Neural progenitor cell (in vitro differentiated cells): Measurements from ENCODE around the gene HDAC11. TPM values are rescaled to one million over a fixed set of nuclear protein-coding genes. Genes with fewer than 3 reads are reported as not detected.

Source experiments
- DNase-seq: peaks from one replicate; pipeline ENCODE4 v3.0.0-alpha.2; 2016; ENCODE audit warnings: low spot score
- H2AFZ ChIP-seq: fragments of 200-600 bp; sonication (generic); replicated peaks from 2 replicates; pipeline ENCODE4 v1.6.1; 2016; ENCODE audit warnings: antibody characterized with exemption
- H3F3A ChIP-seq: fragments of 200-600 bp; sonication (generic); 2 replicates; pipeline ENCODE4 v1.6.1; 2016; ENCODE audit warnings: antibody characterized with exemption, low read depth
- H3K27ac ChIP-seq: fragments of 200-600 bp; sonication (generic); 2 replicates; pipeline ENCODE4 v1.5.1; 2016; ENCODE audit warnings: mild to moderate bottlenecking
- H3K27me3 ChIP-seq: fragments of 200-600 bp; sonication (generic); 2 replicates; pipeline ENCODE4 v1.6.1; 2016; ENCODE audit warnings: mild to moderate bottlenecking, moderate library complexity
- H3K36me3 ChIP-seq: fragments of 200-600 bp; sonication (generic); 2 replicates; pipeline ENCODE4 v1.5.1; 2016
- H3K4me1 ChIP-seq: fragments of 200-600 bp; sonication (generic); 2 replicates; pipeline ENCODE4 v1.6.1; 2016; ENCODE audit warnings: mixed run types
- H3K4me2 ChIP-seq: fragments of 200-600 bp; sonication (generic); 2 replicates; pipeline ENCODE4 v1.6.1; 2016
- H3K4me3 ChIP-seq: fragments of 200-600 bp; sonication (generic); 2 replicates; pipeline ENCODE4 v1.5.1; 2016
- H3K79me2 ChIP-seq: fragments of 200-600 bp; sonication (generic); 2 replicates; pipeline ENCODE4 v1.6.1; 2016; ENCODE audit warnings: low read depth
- H3K9ac ChIP-seq: fragments of 200-600 bp; sonication (generic); 2 replicates; pipeline ENCODE4 v1.6.1; 2016
- H3K9me3 ChIP-seq: fragments of 200-600 bp; sonication (generic); 2 replicates; pipeline ENCODE4 v1.5.1; 2016; ENCODE audit warnings: low read depth
- H4K20me1 ChIP-seq: fragments of 200-600 bp; sonication (generic); 2 replicates; pipeline ENCODE4 v1.6.1; 2016; ENCODE audit warnings: low read depth
- H3K27ac Mint-ChIP-seq: 3 replicates; pipeline ENCODE4 v1.8.0; 2021; ENCODE audit warnings: mixed read lengths
- H3K27me3 Mint-ChIP-seq: 2 replicates; pipeline ENCODE4 v1.8.0; 2022; ENCODE audit warnings: low read depth, mild to moderate bottlenecking, inconsistent platforms, moderate library complexity, mixed read lengths; ENCODE audit not compliant: insufficient read depth
- H3K36me3 Mint-ChIP-seq: 3 replicates; pipeline ENCODE4 v1.8.0; 2021; ENCODE audit warnings: mixed read lengths
- H3K4me1 Mint-ChIP-seq: 3 replicates; pipeline ENCODE4 v1.8.0; 2021; ENCODE audit warnings: mixed read lengths
- H3K4me3 Mint-ChIP-seq: 3 replicates; pipeline ENCODE4 v1.8.0; 2021; ENCODE audit warnings: mild to moderate bottlenecking, moderate library complexity, mixed read lengths
- H3K9me3 Mint-ChIP-seq: 3 replicates; pipeline ENCODE4 v1.8.0; 2020; ENCODE audit warnings: mixed read lengths
- EZH2 ChIP-seq: fragments of 200-600 bp; sonication (generic); IDR thresholded peaks from 2 replicates; pipeline ENCODE4 v1.6.1; 2017; ENCODE audit warnings: antibody characterized with exemption, mild to moderate bottlenecking, moderate library complexity
- EZH2phosphoT487 ChIP-seq: fragments of 200-600 bp; sonication (generic); IDR thresholded peaks from 2 replicates; pipeline ENCODE4 v1.6.1; 2017; ENCODE audit warnings: antibody characterized with exemption
- total RNA-seq: library from RNA; depleted of rRNA; stranded (reverse); fragments of >200 nt; gene quantifications from 2 replicates; pipeline ENCODE4 v1.2.3, GENCODE V29; 2015; ENCODE audit warnings: low replicate concordance
- TF ChIP-seq, protein P1 (sequence below): fragments of 200-600 bp; sonication (generic); IDR thresholded peaks from 2 replicates; pipeline ENCODE4 v1.5.1; 2017; ENCODE audit warnings: antibody characterized with exemption, mild to moderate bottlenecking

The HDAC11 gene
- total RNA-seq, 1 donor from 2014 or later: 4.8 TPM

DNA sequence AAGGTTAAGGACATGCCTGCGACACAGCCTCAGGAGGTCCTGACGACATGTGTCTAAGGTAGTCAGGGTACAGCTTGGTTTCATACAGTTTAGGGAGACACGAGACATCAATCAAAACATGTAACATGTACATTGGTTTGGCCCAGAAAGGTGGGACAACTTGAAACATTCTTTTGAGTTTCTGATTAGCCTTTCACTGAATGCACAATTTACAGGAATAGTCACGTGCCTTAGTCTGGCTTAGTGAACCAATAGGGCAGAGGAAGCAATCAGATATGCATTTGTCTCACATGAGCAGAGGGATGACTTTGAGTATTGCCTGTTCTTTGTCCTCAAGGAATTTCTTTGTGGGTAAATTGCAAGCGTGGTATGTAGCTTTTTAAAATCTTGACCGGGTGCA is 24.5 kb upstream of the HDAC11 start:
- no peaks in the 10 kb centered on the region for H3K79me2 ChIP-seq
- peaks cover 6% of the 10 kb centered on the region for H3K4me1 ChIP-seq
- H3K36me3 ChIP-seq: no peaks in the 10 kb centered on the region
- TF ChIP-seq EZH2phosphoT487 (no peak), EZH2 (no peak)
- TF ChIP-seq, protein P1, sequence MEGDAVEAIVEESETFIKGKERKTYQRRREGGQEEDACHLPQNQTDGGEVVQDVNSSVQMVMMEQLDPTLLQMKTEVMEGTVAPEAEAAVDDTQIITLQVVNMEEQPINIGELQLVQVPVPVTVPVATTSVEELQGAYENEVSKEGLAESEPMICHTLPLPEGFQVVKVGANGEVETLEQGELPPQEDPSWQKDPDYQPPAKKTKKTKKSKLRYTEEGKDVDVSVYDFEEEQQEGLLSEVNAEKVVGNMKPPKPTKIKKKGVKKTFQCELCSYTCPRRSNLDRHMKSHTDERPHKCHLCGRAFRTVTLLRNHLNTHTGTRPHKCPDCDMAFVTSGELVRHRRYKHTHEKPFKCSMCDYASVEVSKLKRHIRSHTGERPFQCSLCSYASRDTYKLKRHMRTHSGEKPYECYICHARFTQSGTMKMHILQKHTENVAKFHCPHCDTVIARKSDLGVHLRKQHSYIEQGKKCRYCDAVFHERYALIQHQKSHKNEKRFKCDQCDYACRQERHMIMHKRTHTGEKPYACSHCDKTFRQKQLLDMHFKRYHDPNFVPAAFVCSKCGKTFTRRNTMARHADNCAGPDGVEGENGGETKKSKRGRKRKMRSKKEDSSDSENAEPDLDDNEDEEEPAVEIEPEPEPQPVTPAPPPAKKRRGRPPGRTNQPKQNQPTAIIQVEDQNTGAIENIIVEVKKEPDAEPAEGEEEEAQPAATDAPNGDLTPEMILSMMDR: no peak
- H4K20me1 ChIP-seq: no peaks in the 10 kb centered on the region
- H3K27me3 ChIP-seq: no peaks in the 10 kb centered on the region
- no peaks in the 10 kb centered on the region for H3K9me3 ChIP-seq
- Mint-ChIP-seq H3K27ac (peak overlapping the region; percentile 73), H3K4me1 (peaks cover 27% of the 10 kb centered on the region), H3K36me3 (no peaks in the 10 kb centered on the region), H3K27me3 (peaks cover 4% of the 10 kb centered on the region), H3K4me3 (no peak overlapping the region), H3K9me3 (no peaks in the 10 kb centered on the region)
- peaks cover 16% of the 10 kb centered on the region for H3F3A ChIP-seq
- H3K4me3 ChIP-seq: no peak overlapping the region
- no peak overlapping the region for H2AFZ ChIP-seq
- no peak overlapping the region for H3K9ac ChIP-seq
- H3K27ac ChIP-seq: no peak overlapping the region
- no peak overlapping the region for H3K4me2 ChIP-seq
- DNase-seq: no peak

DNA sequence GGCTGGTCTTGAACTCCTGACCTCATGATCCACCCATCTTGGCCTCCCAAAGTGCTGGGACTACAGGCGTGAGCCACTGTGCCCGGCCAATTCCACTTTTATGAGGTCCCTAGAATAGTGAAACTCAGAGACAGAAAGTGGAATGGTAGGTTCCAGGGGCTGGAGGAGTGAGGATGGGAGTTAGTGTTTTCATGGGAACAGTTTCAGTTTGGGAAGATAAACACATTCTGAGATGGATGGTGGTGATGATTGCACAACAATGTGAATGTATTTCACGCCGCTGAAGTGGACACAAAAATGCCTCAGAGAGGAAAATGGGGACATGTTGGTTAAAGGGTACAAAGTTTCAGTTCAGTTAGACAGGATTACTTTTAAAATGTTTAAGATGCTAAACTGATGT is 22.5 kb upstream of the HDAC11 start:
- H3K27ac ChIP-seq: no peak overlapping the region
- no peak for DNase-seq
- H3K79me2 ChIP-seq: no peaks in the 10 kb centered on the region
- TF ChIP-seq EZH2 (no peak), EZH2phosphoT487 (no peak)
- TF ChIP-seq, protein P1: no peak
- H3K9me3 ChIP-seq: no peaks in the 10 kb centered on the region
- H3K4me1 ChIP-seq: no peaks in the 10 kb centered on the region
- no peak overlapping the region for H3K4me2 ChIP-seq
- Mint-ChIP-seq H3K27me3 (peaks cover 7% of the 10 kb centered on the region), H3K4me1 (peaks cover 21% of the 10 kb centered on the region), H3K4me3 (no peak overlapping the region), H3K9me3 (no peaks in the 10 kb centered on the region), H3K27ac (no peak overlapping the region), H3K36me3 (no peaks in the 10 kb centered on the region)
- H4K20me1 ChIP-seq: no peaks in the 10 kb centered on the region
- H2AFZ ChIP-seq: no peak overlapping the region
- H3K36me3 ChIP-seq: no peaks in the 10 kb centered on the region
- peaks cover 1% of the 10 kb centered on the region for H3F3A ChIP-seq
- no peaks in the 10 kb centered on the region for H3K27me3 ChIP-seq
- H3K9ac ChIP-seq: no peak overlapping the region
- no peak overlapping the region for H3K4me3 ChIP-seq

DNA sequence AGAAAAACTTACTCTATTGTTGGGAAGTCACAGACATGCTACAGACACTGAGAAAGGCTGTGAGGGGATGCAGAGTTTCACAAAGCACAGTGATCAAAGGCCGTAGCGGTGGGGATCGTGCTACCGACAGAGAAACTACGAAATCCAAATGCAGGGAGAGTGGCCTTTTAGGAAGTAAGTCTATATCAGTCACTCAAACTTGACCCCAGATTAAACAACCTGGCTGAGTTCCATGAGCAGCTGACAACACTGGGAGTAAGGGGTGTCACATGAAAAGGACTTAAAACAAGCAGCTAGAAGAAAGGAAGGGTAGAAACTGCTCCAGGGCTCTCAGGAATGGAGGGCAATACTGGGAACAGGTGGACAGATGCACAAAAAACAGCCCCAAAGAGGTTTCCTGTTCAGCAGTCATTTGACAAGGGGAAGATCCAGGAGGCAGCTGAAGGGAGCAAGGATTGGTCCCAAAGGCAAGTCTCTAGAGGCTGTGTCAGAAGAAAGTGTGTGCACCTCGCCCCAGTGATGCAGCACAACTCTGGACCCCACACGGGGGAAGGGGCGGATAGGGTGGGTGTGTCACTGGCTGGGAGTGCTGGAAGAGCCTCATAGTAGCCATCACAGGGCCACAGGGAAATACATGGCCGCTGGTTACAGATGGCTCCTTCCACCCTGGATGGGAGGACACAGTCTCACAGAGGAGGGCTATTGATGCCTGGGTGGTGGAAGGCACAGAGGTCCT is 20.3 kb upstream of the HDAC11 start:
- Histone ChIP-seq H2AFZ (no peak overlapping the region), H3K4me3 (no peak overlapping the region), H3K27ac (no peak overlapping the region), H3K4me2 (no peak overlapping the region), H3K4me1 (no peaks in the 10 kb centered on the region), H3K36me3 (no peaks in the 10 kb centered on the region), H3F3A (no peaks in the 10 kb centered on the region), H3K79me2 (no peaks in the 10 kb centered on the region), H3K27me3 (no peaks in the 10 kb centered on the region), H3K9me3 (no peaks in the 10 kb centered on the region), H4K20me1 (no peaks in the 10 kb centered on the region), H3K9ac (no peak overlapping the region)
- Mint-ChIP-seq H3K36me3 (no peaks in the 10 kb centered on the region), H3K27me3 (peaks cover 10% of the 10 kb centered on the region), H3K4me3 (peak overlapping the region; percentile 2), H3K27ac (no peak overlapping the region), H3K4me1 (peaks cover 23% of the 10 kb centered on the region), H3K9me3 (no peaks in the 10 kb centered on the region)
- TF ChIP-seq, protein P1: no peak
- no peak for TF ChIP-seq EZH2phosphoT487
- no peak for TF ChIP-seq EZH2
- DNase-seq: no peak
